B cell (primary cell): ENCODE data around the gene TGFBR3L. TPM values are rescaled to one million over a fixed set of nuclear protein-coding genes. Genes with fewer than 3 reads are reported as not detected.
A peak's percentile ranks its signal among the peaks of the same experiment; 100 is the strongest.

Source experiments
- ATAC-seq: fragments of 200-7000 bp; cut with Tn5 transposase; one replicate; pipeline ENCODE4 v1.10.0; 2021; ENCODE audit warnings: low read depth, mild to moderate bottlenecking, moderate number of reproducible peaks, moderate library complexity
- CTCF ChIA-PET: fragments of 350-600 bp; sonication (Branson Sonifier 250); formaldehyde crosslinking; loops from one replicate; lab custom pipeline; 2021; ENCODE audit warnings: antibody characterized with exemption, inconsistent platforms; lab: Charles Lee
- POLR2A ChIA-PET: fragments of 350-600 bp; sonication (Branson Sonifier 250); formaldehyde crosslinking; loops from one replicate; lab custom pipeline; 2021; ENCODE audit warnings: antibody characterized with exemption; lab: Charles Lee
- DNase-seq: peaks from one replicate; pipeline ENCODE4 v3.0.0; 2013
- H2AFZ ChIP-seq: 2 replicates; pipeline ENCODE4 v1.6.1; 2012; ENCODE audit warnings: mild to moderate bottlenecking, low read depth, low read length; ENCODE audit not compliant: insufficient read depth, poor library complexity, severe bottlenecking
- H3K27ac ChIP-seq, 2 donors: 1 replicate in 1 of 2; 2 replicates in 1 of 2; pipeline ENCODE4 v1.5.1; 2012 to 2013; ENCODE audit warnings: low read length in 2 of 2, mild to moderate bottlenecking in 2 of 2, moderate library complexity in 1 of 2
- H3K27me3 ChIP-seq, 4 experiments: fragments of 200-600 bp in 1 of 4; sonication (generic) in 1 of 4; replicated peaks in 1 of 4; 1 replicate in 2 of 4; 2 replicates in 2 of 4; pipeline versions ENCODE4 v1.6.1 to v1.7.0; 2013 to 2016; ENCODE audit warnings: low read length in 3 of 4, mild to moderate bottlenecking in 2 of 4, mixed read lengths in 1 of 4, moderate library complexity in 1 of 4; ENCODE audit not compliant: insufficient read depth in 4 of 4, control insufficient read depth in 3 of 4; ENCODE audit errors: control extremely low read depth in 1 of 4
- H3K36me3 ChIP-seq, 2 experiments: replicated peaks in 1 of 2; 1 replicate in 1 of 2; 2 replicates in 1 of 2; pipeline versions ENCODE4 v1.6.1 to v1.7.1; 2013; ENCODE audit warnings: low read length in 1 of 2; ENCODE audit not compliant: insufficient read depth in 2 of 2, control insufficient read depth in 1 of 2; ENCODE audit errors: control extremely low read depth in 1 of 2, extremely low read depth in 1 of 2
- H3K4me1 ChIP-seq, 2 donors: fragments of 200-600 bp in 1 of 2; sonication (generic) in 1 of 2; 1 replicate in 1 of 2; 2 replicates in 1 of 2; pipeline versions ENCODE4 v1.5.1 to v1.6.1; 2013 to 2017; ENCODE audit warnings: low read length in 2 of 2; ENCODE audit not compliant: control insufficient read depth in 2 of 2, insufficient read depth in 2 of 2
- H3K4me2 ChIP-seq: replicated peaks from 2 replicates; pipeline ENCODE3; 2012; ENCODE audit warnings: mild to moderate bottlenecking, low read depth, low read length; ENCODE audit not compliant: poor library complexity, severe bottlenecking
- H3K4me3 ChIP-seq, 5 experiments: fragments of 200-600 bp in 1 of 5; sonication (generic) in 1 of 5; 1 replicate in 3 of 5; 2 replicates in 2 of 5; pipeline versions ENCODE4 v1.5.1 to v1.7.0; 2011 to 2016; ENCODE audit warnings: low read length in 4 of 5, mild to moderate bottlenecking in 4 of 5, low read depth in 2 of 5, control low read depth in 1 of 5, moderate library complexity in 1 of 5; ENCODE audit not compliant: insufficient read depth in 1 of 5; ENCODE audit errors: control extremely low read depth in 1 of 5, extremely low read depth in 1 of 5
- H3K79me2 ChIP-seq: fragments of 200-600 bp; sonication (generic); one replicate; pipeline ENCODE4 v1.6.0; 2016; ENCODE audit warnings: low read length; ENCODE audit not compliant: control insufficient read depth, insufficient read depth
- H3K9ac ChIP-seq: fragments of 200-600 bp; sonication (generic); 2 replicates; pipeline ENCODE4 v1.6.1; 2017; ENCODE audit warnings: mild to moderate bottlenecking, low read length, moderate library complexity
- H3K9me3 ChIP-seq, 3 donors: one replicate each; pipeline versions ENCODE4 v1.6.1 to v1.7.1; 2013; ENCODE audit warnings: low read length in 2 of 3; ENCODE audit not compliant: control insufficient read depth in 2 of 3, insufficient read depth in 1 of 3; ENCODE audit errors: control extremely low read depth in 1 of 3
- H4K20me1 ChIP-seq: 2 replicates; pipeline ENCODE4 v1.6.0; 2012; ENCODE audit warnings: mild to moderate bottlenecking, low read length; ENCODE audit not compliant: insufficient read depth, control insufficient read depth, poor library complexity, severe bottlenecking
- H3K27ac Mint-ChIP-seq: one replicate; pipeline ENCODE4 v1.8.0; 2021; ENCODE audit warnings: mixed read lengths
- H3K27me3 Mint-ChIP-seq: one replicate; pipeline ENCODE4 v1.8.0; 2021; ENCODE audit warnings: mixed read lengths
- H3K4me1 Mint-ChIP-seq: one replicate; pipeline ENCODE4 v1.8.0; 2021; ENCODE audit warnings: mixed read lengths
- H3K4me3 Mint-ChIP-seq: one replicate; pipeline ENCODE4 v1.8.0; 2021; ENCODE audit warnings: mixed read lengths
- H3K9me3 Mint-ChIP-seq: one replicate; pipeline ENCODE4 v1.8.0; 2022; ENCODE audit warnings: mixed read lengths; ENCODE audit not compliant: insufficient read depth
- EZH2 ChIP-seq: IDR thresholded peaks from 2 replicates; pipeline ENCODE4 v1.6.1; 2012; ENCODE audit warnings: borderline replicate concordance, low read depth, mild to moderate bottlenecking, moderate library complexity, low read length; ENCODE audit not compliant: insufficient read depth, poor library complexity, severe bottlenecking
- WGBS: methylation state at CpG from one replicate; pipeline ENCODE4 v1.1.5; 2013; ENCODE audit warnings: missing lambda C conversion rate; ENCODE audit not compliant: insufficient coverage; 5-methylcytosine and 5-hydroxymethylcytosine counted together
- intact Hi-C: fragments of 100-400 bp; cut with micrococcal nuclease; formaldehyde crosslinking; loops from one replicate; pipeline ENCODE4 v1.10.0; 2022
- polyA plus RNA-seq: library from polyadenylated mRNA; depleted of rRNA; stranded (reverse); fragments of >200 nt; gene quantifications from 2 replicates; pipeline ENCODE4 v1.2.3, GENCODE V29; 2012
- total RNA-seq, 2 donors: library from RNA; stranded (reverse); fragments of 120-200 nt in 1 of 2; gene quantifications; 1 replicate in 1 of 2; 2 replicates in 1 of 2; pipeline versions ENCODE4 v1.2.3 to v1.2.4, GENCODE V29; 2013 to 2022
- TF ChIP-seq, protein P1 (sequence below): fragments of 200-600 bp; IDR thresholded peaks from one replicate; pipeline ENCODE4 v1.8.0; 2022; ENCODE audit warnings: antibody characterized with exemption, mild to moderate bottlenecking

The TGFBR3L gene
- total and polyA plus RNA-seq, 2 donors (not counting 1 experiment from before 2014, with no cell fraction given) = 0.21 to 0.22 TPM

DNA sequence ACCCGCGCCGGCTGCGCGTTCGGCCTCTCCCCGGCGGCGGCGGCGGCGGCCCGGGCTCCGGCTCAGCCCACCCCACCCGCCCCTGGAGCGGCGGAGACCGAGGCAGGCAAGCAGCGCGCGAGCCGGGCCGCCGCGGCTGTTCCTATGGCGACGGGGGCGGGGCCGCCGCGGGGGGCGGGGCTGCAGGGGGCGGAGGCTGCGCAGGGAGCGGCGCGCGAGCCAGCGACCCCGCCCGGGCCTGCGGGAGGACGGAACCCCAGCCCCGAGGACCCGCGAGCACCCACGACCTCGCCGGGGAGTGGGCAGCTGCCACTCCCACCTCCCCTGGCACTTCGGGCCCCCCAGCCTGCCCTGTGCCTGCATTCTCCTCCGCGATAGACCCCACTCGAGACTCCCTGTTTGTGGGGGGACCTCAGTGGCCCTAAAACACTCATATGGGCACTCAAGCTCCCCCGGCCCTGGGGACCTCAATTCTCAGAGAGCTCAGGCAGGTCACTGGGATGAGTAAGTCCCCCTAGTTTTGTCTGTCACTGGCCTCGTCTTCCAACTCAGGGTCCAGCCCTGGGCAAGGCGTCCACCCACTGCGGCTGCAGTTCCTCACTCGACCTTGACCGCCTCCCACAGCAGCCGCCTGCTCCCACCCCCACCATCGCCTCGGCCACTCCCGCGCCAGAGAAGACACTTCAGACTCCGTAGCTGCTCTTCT is 11.5 kb downstream of the TGFBR3L start, which contains the start of gene CTXN1:
Gene CTXN1 (minus strand): TSS at position 115 of the 706 bp plus-strand sequence. CDS start 597 bp downstream, outside the sequence.
- H3K4me1 ChIP-seq = peaks cover 19 to 22% of the 10 kb centered on the region in 2 donors
- H2AFZ ChIP-seq = peak within 1 kb of the TSS; percentile 60
- H3K4me1 Mint-ChIP-seq = peaks cover 24% of the 10 kb centered on the region
- ChIA-PET CTCF (interaction anchor here (1.1 to 1.2 kb wide), 2 partner anchors 14 to 63 kb away, joined by 3 read pairs; no protein-coding TSS in a partner anchor), POLR2A (no interaction called here)
- no peak for TF ChIP-seq EZH2
- TF ChIP-seq, protein P1, sequence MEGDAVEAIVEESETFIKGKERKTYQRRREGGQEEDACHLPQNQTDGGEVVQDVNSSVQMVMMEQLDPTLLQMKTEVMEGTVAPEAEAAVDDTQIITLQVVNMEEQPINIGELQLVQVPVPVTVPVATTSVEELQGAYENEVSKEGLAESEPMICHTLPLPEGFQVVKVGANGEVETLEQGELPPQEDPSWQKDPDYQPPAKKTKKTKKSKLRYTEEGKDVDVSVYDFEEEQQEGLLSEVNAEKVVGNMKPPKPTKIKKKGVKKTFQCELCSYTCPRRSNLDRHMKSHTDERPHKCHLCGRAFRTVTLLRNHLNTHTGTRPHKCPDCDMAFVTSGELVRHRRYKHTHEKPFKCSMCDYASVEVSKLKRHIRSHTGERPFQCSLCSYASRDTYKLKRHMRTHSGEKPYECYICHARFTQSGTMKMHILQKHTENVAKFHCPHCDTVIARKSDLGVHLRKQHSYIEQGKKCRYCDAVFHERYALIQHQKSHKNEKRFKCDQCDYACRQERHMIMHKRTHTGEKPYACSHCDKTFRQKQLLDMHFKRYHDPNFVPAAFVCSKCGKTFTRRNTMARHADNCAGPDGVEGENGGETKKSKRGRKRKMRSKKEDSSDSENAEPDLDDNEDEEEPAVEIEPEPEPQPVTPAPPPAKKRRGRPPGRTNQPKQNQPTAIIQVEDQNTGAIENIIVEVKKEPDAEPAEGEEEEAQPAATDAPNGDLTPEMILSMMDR = no peak
- H3K27ac ChIP-seq = no peak within 1 kb of the TSS
- WGBS = 20% methylated on average over 64 of the region's 65 CpGs
- peak within 1 kb of the TSS; percentile 85 for H3K4me3 Mint-ChIP-seq
- H3K4me2 ChIP-seq = peak within 1 kb of the TSS; percentile 94
- peaks cover 5% of the 10 kb centered on the region for H3K79me2 ChIP-seq
- H3K9ac ChIP-seq = peak within 1 kb of the TSS; percentile 50
- ATAC-seq (peak; percentile 65), DNase-seq (peak; percentile 76)
- no peaks in the 10 kb centered on the region for H3K27me3 Mint-ChIP-seq
- intact Hi-C loops = no loop called here
- H3K9me3 ChIP-seq = no peaks in the 10 kb centered on the region
- H3K27me3 ChIP-seq = no peaks in the 10 kb centered on the region
- H4K20me1 ChIP-seq = peaks cover 40% of the 10 kb centered on the region
- H3K4me3 ChIP-seq = peak within 1 kb of the TSS in 3 of 5 experiments; percentile 25 to 57 (median 41)
- H3K9me3 Mint-ChIP-seq = no peaks in the 10 kb centered on the region
- H3K27ac Mint-ChIP-seq = peak within 1 kb of the TSS; percentile 65
- H3K36me3 ChIP-seq = peaks cover 2 to 21% of the 10 kb centered on the region in 2 experiments
